Gastroesophageal sphincter (tissue), 4 donors: ENCODE results near the gene NRL. TPM values are rescaled to one million over a fixed set of nuclear protein-coding genes. Genes with fewer than 3 reads are reported as not detected.

Experiments used
- ATAC-seq: fragments of 150-250 bp; one replicate; pipeline ENCODE4 v1.9.1; 2016; ENCODE audit warnings: mild to moderate bottlenecking, moderate library complexity
- H3K27ac ChIP-seq, 4 donors: fragments of 200-600 bp; sonication (generic) in 3 of 4; 1 replicate in 3 of 4; 2 replicates in 1 of 4; pipeline ENCODE4 v1.5.1; 2016 to 2019
- H3K27me3 ChIP-seq: fragments of 200-600 bp; sonication (generic); one replicate; pipeline ENCODE4 v1.5.1; 2019
- H3K36me3 ChIP-seq, 2 donors: fragments of 200-600 bp; sonication (generic); one replicate each; pipeline ENCODE4 v1.5.1; 2019; ENCODE audit warnings: control low read depth in 1 of 2
- H3K4me1 ChIP-seq, 3 donors: fragments of 200-600 bp; sonication (generic); 1 replicate in 2 of 3; 2 replicates in 1 of 3; pipeline ENCODE4 v1.5.1; 2016 to 2019; ENCODE audit warnings: control low read depth in 2 of 3
- H3K4me3 ChIP-seq, 2 donors: fragments of 200-600 bp; sonication (generic); one replicate each; pipeline ENCODE4 v1.5.1; 2019; ENCODE audit warnings: mild to moderate bottlenecking in 1 of 2, moderate library complexity in 1 of 2
- H3K9me3 ChIP-seq, 3 donors: fragments of 200-600 bp; sonication (generic); one replicate each; pipeline ENCODE4 v1.5.1; 2017 to 2019; ENCODE audit warnings: control low read depth in 2 of 3
- EP300 ChIP-seq: sonication (generic); formaldehyde crosslinking; IDR thresholded peaks from one replicate; pipeline ENCODE4 v1.6.1; 2017; ENCODE audit warnings: antibody characterized with exemption, mild to moderate bottlenecking
- POLR2A ChIP-seq, 2 donors: fragments of 450-650 bp; IDR thresholded peaks; one replicate each; pipeline ENCODE4 v1.6.1; 2017; ENCODE audit warnings: antibody characterized with exemption in 2 of 2, mild to moderate bottlenecking in 2 of 2, moderate library complexity in 1 of 2
- POLR2AphosphoS5 ChIP-seq: sonication (generic); formaldehyde crosslinking; IDR thresholded peaks from one replicate; pipeline ENCODE4 v1.6.1; 2017; ENCODE audit warnings: antibody characterized with exemption
- WGBS, 2 donors: methylation state at CpG; one replicate each; pipeline ENCODE4 v1.1.5; 2018; ENCODE audit warnings: low coverage in 1 of 2; 5-methylcytosine and 5-hydroxymethylcytosine counted together
- total RNA-seq, 4 donors: library from RNA; depleted of rRNA; stranded (reverse); fragments of >200 nt; gene quantifications; one replicate each; pipeline ENCODE4 v1.1.0, GENCODE V29; 2016
- TF ChIP-seq, protein P1 (sequence below), 4 experiments: fragments of 200-600 bp in 2 of 4; fragments of 450-650 bp in 2 of 4; sonication (generic) in 1 of 4; IDR thresholded peaks; one replicate each; pipeline ENCODE4 v1.5.1; 2017 to 2019; ENCODE audit warnings: antibody characterized with exemption in 4 of 4, mild to moderate bottlenecking in 2 of 4, moderate library complexity in 2 of 4

NRL gene
- total RNA-seq, 4 donors from 2014 or later: 0.81 to 10.4 (median 5.0) TPM; not detected in 1

GRCh38 chr14:24096545-24097181, 18.1 kb downstream of the NRL start:
- 94 to 100% methylated on average over 1 to 6 of the region's 8 CpGs for WGBS, 2 donors
- H3K4me1 ChIP-seq: peaks cover 0 to 31% (median 8%) of the 10 kb centered on the region in 3 donors
- ATAC-seq: no peak
- H3K36me3 ChIP-seq: peaks cover 0 to 34% of the 10 kb centered on the region in 2 donors
- no peak for TF ChIP-seq EP300
- TF ChIP-seq POLR2A (IDR thresholded peaks at IDR 0.05): no peak
- no peak for TF ChIP-seq POLR2AphosphoS5
- TF ChIP-seq, protein P1, sequence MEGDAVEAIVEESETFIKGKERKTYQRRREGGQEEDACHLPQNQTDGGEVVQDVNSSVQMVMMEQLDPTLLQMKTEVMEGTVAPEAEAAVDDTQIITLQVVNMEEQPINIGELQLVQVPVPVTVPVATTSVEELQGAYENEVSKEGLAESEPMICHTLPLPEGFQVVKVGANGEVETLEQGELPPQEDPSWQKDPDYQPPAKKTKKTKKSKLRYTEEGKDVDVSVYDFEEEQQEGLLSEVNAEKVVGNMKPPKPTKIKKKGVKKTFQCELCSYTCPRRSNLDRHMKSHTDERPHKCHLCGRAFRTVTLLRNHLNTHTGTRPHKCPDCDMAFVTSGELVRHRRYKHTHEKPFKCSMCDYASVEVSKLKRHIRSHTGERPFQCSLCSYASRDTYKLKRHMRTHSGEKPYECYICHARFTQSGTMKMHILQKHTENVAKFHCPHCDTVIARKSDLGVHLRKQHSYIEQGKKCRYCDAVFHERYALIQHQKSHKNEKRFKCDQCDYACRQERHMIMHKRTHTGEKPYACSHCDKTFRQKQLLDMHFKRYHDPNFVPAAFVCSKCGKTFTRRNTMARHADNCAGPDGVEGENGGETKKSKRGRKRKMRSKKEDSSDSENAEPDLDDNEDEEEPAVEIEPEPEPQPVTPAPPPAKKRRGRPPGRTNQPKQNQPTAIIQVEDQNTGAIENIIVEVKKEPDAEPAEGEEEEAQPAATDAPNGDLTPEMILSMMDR (IDR thresholded peaks at IDR 0.05): no peak
- no peaks in the 10 kb centered on the region for H3K27me3 ChIP-seq
- no peak overlapping the region for H3K27ac ChIP-seq
- H3K9me3 ChIP-seq: no peaks in the 10 kb centered on the region
- no peak overlapping the region for H3K4me3 ChIP-seq

DNA sequence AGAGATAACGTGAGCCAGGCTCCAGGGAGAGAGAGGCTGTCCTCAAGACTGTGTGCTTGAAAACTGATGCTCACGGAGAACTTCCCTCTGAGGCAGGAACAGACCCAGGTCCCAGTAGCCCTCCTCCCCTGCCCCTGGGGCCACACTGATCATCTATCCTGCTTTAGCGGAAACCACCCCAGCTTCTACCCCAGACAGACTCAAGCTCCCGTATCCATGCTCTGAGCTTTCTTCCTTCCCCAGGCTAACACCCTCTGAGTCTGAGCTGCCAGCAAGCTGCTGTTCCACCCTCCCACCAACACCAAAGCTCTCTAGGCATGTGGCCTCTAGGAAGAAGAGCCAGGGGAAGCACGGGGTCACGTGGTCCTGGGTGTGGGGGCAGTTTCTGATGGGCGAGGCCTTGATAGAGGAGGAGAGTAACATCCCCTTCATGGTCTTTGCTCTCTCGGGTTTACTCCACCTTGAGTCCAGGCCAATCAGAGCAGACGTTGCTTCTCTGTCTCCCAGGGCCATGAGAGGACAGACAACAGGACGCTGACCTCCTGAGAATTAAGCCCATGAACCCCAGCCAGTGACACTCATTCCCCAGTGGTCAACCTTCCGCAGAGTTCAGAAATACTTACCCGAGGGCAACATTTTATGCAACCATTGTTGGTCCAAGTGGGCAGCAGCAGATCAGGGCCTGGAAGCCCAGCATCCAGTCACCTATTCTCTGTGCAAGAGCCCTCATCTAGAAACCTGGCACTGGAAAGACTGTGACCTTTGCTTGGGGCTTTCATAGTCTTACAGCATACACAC, 19.3 kb downstream of the NRL start:
- Histone ChIP-seq H3K9me3 (no peaks in the 10 kb centered on the region), H3K4me1 (peaks cover 0 to 31% (median 8%) of the 10 kb centered on the region in 3 donors), H3K4me3 (peak overlapping the region; percentile 59 to 94), H3K36me3 (peaks cover 0 to 29% of the 10 kb centered on the region in 2 donors), H3K27me3 (no peaks in the 10 kb centered on the region), H3K27ac (peak overlapping the region in 3 of 4 donors; percentile 93 to 97 (median 95))
- WGBS, 2 donors: 25 to 72% methylated on average over 4 to 5 of the region's 12 CpGs
- no peak for ATAC-seq
- no peak for TF ChIP-seq POLR2AphosphoS5
- no peak for TF ChIP-seq EP300
- peak in 1 of 2 donors; percentile 21 for TF ChIP-seq POLR2A (IDR thresholded peaks at IDR 0.05)
- TF ChIP-seq, protein P1 (IDR thresholded peaks at IDR 0.05): no peak

- no peaks in the 10 kb centered on the region for H3K27me3 ChIP-seq
- peaks cover 0 to 31% (median 8%) of the 10 kb centered on the region in 3 donors for H3K4me1 ChIP-seq
- no peaks in the 10 kb centered on the region for H3K9me3 ChIP-seq
- peak overlapping the region; percentile 59 to 94 for H3K4me3 ChIP-seq
- 25% methylated on average over 9 of the region's 14 CpGs; no CpG with 5 or more reads in 1 of the 2 donors for WGBS, 2 donors
- H3K27ac ChIP-seq: peak overlapping the region; percentile 62 to 97 (median 94)
- H3K36me3 ChIP-seq: peaks cover 0 to 23% of the 10 kb centered on the region in 2 donors
- ATAC-seq: no peak
- TF ChIP-seq, protein P1 (IDR thresholded peaks at IDR 0.05): no peak
- TF ChIP-seq POLR2A (IDR thresholded peaks at IDR 0.05) (no peak), POLR2AphosphoS5 (no peak), EP300 (no peak)
These were observed 19.9 kb downstream of the NRL start for GRCh38 chr14:24094841-24095270.

GRCh38 chr14:24093901-24094840, 20.6 kb downstream of the NRL start, which contains the start of gene PCK2:
PCK2 (plus strand) TSS chr14:24094311; CDS start chr14:24094406, 95 bp downstream.
- TF ChIP-seq, protein P1 (IDR thresholded peaks at IDR 0.05): peak in 3 of 4 experiments; percentile 18 to 33 (median 18)
- TF ChIP-seq POLR2A (IDR thresholded peaks at IDR 0.05) (peak; percentile 46 to 53), EP300 (no peak)
- Histone ChIP-seq H3K27me3 (no peaks in the 10 kb centered on the region), H3K4me1 (peaks cover 0 to 31% (median 8%) of the 10 kb centered on the region in 3 donors), H3K27ac (peak within 1 kb of the TSS; percentile 62 to 97 (median 94)), H3K4me3 (peak within 1 kb of the TSS; percentile 59 to 94), H3K36me3 (peaks cover 0 to 16% of the 10 kb centered on the region in 2 donors), H3K9me3 (no peaks in the 10 kb centered on the region)
- WGBS, 2 donors: 0% methylated on average over 4 to 35 of the region's 68 CpGs
- ATAC-seq: peak; percentile 96
